T-helper 1 cell treated with Interleukin-12 subunit alpha and Interleukin-12 subunit beta and Interleukin-4 antibody, amounts not matched to agents 30 μg/mL and 1 μg/mL, for 36 hours (primary cell): ENCODE results near the gene MARCHF9.

ENCODE experiments used
- H3K27ac Mint-ChIP-seq: one replicate; pipeline ENCODE4 v1.8.0; 2021; ENCODE audit warnings: mild to moderate bottlenecking, mixed read lengths
- H3K27me3 Mint-ChIP-seq: one replicate; pipeline ENCODE4 v1.8.0; 2021; ENCODE audit warnings: low read depth, mixed read lengths
- H3K36me3 Mint-ChIP-seq: one replicate; pipeline ENCODE4 v1.8.0; 2021; ENCODE audit warnings: low read depth, mixed read lengths
- H3K4me1 Mint-ChIP-seq: one replicate; pipeline ENCODE4 v1.8.0; 2021; ENCODE audit warnings: low read depth, mixed read lengths
- H3K4me3 Mint-ChIP-seq: one replicate; pipeline ENCODE4 v1.8.0; 2021; ENCODE audit warnings: mild to moderate bottlenecking, moderate library complexity, mixed read lengths
- H3K9me3 Mint-ChIP-seq: one replicate; pipeline ENCODE4 v1.8.0; 2021; ENCODE audit warnings: mixed read lengths

Gene MARCHF9

DNA sequence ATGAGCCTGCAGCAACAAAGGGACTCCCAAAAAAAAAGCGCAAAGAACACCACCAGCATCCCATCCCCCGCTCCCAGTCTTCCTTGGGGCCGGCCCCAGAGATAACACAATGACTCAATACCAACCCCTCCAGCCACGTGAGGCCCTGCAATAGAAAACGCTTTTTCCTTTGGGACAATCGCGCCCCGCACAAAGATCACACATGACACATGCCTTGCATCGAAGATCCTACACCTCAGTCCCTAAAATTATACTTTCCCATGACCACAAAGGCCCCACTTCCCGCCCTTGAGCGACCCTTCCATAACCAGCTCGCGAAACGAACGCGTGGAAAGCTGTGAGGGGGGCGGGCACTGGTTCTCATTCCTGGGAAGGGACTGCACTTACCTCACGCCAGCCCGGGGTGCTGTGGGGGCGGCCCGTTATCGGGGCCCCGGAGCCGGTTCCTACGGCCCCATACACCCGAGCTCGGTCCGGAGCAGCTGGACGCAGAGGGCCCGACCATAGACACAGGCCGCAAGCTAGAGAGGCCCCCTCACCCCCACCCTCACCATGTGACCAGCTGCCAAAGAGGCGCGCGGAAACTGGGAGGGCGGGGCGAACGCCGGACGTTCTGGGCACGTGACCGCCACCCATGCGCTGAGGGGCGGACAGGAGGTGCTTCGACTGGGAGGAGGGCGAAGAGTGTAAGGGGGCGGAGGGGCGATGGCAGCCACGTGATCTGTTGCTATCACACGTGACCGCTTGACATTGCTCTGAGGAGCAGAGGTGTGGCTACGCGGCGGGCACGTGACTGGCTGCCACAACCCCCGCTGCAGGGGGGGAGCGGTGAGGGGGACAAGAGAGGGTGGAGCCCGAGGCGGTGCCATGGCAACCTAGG lies 2.9 kb upstream of the MARCHF9 start, which contains the start of gene CDK4:
CDK4 (minus strand) TSS at position 523 of the 880 bp plus-strand sequence. CDS start 593 bp downstream, outside the sequence.
- Mint-ChIP-seq H3K27me3 (peaks cover 3% of the 10 kb centered on the region), H3K4me3 (peak within 1 kb of the TSS; percentile 96), H3K4me1 (peaks cover 57% of the 10 kb centered on the region), H3K36me3 (peaks cover 35% of the 10 kb centered on the region), H3K9me3 (no peaks in the 10 kb centered on the region), H3K27ac (peak within 1 kb of the TSS; percentile 88)

DNA sequence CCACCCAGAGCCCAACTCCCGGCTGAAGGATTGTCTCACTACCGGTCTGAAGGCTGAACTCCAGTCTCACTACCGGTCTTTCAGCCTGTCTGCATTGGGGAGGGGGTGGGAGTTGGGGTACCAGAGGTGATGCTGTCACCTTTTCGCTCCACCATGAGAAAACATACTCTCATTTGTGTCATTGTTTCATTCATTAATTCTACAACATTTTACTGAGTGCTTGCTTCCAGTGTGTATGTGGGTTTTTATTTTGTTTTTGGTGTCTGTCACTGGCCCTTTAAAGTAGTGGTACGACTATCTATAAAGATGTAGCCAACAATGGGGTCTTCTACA lies 2.3 kb upstream of the MARCHF9 start:
- Mint-ChIP-seq H3K4me1 (peaks cover 53% of the 10 kb centered on the region), H3K36me3 (peaks cover 31% of the 10 kb centered on the region), H3K27me3 (peaks cover 3% of the 10 kb centered on the region), H3K27ac (peak overlapping the region; percentile 88), H3K4me3 (peak overlapping the region; percentile 96), H3K9me3 (no peaks in the 10 kb centered on the region)

DNA sequence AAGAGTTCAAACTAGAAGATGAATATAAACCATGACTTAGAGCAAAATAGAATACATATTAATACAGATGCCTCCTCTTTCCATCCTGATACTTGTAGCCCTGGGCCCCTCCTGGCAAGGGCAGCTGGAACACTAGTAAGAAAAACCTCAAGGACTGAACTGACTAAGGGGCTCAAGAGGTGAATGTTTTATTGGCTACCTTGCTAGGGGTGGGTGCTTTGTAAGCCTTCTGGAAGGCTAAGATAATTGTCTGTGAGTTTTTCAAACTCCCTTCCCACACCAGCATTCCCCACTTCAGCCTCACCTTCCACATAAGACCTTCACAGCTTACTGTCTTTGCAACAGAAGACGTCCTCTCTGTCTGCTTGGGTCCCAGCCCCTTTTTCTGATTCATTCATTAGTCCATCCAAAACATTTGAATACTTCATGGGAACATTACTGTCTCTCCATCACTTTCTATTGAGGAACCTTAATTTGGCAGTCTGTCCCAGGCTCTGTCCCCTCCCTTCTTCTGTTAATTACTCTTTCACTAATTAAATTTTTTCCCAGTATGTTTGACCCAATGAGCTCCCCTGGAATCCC lies 1.1 kb upstream of the MARCHF9 start:
- Mint-ChIP-seq H3K9me3 (no peaks in the 10 kb centered on the region), H3K27ac (peak overlapping the region; percentile 85), H3K36me3 (peaks cover 32% of the 10 kb centered on the region), H3K27me3 (peaks cover 3% of the 10 kb centered on the region), H3K4me3 (peak overlapping the region; percentile 92), H3K4me1 (peaks cover 57% of the 10 kb centered on the region)

DNA sequence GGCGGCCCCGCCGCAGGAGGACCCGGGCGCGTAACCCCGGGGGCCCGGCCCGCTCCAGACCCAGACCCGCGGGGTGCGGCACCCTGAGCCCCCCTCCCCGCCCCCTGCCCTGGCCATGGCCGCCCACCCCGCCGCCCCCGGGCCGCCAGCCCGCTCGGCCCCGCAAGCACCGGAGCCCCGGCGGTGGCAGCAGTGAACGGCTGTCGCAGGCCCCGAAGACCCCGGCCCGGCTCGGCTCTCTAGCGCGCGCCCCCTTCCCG lies 221 bp downstream of the MARCHF9 start:
- no peak overlapping the region for H3K4me3 Mint-ChIP-seq
- peaks cover 33% of the 10 kb centered on the region for H3K36me3 Mint-ChIP-seq
- peaks cover 61% of the 10 kb centered on the region for H3K4me1 Mint-ChIP-seq
- no peaks in the 10 kb centered on the region for H3K9me3 Mint-ChIP-seq
- H3K27ac Mint-ChIP-seq: no peak overlapping the region
- H3K27me3 Mint-ChIP-seq: peaks cover 3% of the 10 kb centered on the region

DNA sequence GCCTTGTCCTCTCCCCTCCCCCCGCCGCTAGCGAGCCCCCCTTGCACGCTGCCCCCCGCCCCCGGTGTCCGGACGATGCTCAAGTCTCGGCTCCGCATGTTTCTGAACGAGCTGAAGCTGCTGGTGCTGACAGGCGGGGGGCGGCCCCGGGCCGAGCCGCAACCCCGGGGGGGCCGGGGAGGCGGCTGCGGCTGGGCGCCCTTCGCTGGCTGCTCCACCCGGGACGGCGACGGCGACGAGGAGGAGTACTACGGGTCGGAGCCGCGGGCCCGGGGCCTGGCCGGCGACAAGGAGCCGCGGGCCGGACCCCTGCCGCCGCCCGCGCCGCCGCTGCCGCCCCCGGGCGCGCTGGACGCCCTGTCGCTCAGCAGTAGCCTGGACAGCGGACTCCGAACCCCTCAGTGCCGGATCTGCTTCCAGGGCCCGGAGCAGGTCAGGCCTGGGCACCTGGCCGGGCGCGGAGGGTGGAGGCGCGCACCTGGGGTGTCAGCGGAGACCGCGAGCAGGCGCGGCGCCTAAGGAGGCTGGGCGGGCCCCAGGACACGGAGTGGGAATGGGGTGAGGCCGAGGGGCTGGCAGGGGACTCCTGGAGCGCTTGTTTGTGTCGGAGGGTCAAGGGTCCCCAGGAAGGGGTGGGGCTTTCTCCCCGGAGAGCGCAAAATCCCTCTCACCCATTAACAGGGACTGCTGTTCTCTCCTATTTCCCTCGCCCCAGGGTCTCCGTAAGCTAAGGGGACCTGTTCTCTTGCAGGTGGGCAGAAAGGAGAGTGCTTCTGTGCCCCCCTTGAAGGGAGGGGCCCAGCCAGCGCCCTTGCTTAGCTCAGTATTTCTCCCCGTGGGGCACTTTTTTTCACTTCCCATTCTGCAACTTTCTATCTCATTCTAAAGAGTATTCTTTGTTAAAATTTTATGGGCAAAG lies 810 bp downstream of the MARCHF9 start:
- Mint-ChIP-seq H3K9me3 (no peaks in the 10 kb centered on the region), H3K4me3 (peak overlapping the region; percentile 89), H3K27ac (peak overlapping the region; percentile 75), H3K4me1 (peaks cover 56% of the 10 kb centered on the region), H3K36me3 (peaks cover 27% of the 10 kb centered on the region), H3K27me3 (peaks cover 3% of the 10 kb centered on the region)

DNA sequence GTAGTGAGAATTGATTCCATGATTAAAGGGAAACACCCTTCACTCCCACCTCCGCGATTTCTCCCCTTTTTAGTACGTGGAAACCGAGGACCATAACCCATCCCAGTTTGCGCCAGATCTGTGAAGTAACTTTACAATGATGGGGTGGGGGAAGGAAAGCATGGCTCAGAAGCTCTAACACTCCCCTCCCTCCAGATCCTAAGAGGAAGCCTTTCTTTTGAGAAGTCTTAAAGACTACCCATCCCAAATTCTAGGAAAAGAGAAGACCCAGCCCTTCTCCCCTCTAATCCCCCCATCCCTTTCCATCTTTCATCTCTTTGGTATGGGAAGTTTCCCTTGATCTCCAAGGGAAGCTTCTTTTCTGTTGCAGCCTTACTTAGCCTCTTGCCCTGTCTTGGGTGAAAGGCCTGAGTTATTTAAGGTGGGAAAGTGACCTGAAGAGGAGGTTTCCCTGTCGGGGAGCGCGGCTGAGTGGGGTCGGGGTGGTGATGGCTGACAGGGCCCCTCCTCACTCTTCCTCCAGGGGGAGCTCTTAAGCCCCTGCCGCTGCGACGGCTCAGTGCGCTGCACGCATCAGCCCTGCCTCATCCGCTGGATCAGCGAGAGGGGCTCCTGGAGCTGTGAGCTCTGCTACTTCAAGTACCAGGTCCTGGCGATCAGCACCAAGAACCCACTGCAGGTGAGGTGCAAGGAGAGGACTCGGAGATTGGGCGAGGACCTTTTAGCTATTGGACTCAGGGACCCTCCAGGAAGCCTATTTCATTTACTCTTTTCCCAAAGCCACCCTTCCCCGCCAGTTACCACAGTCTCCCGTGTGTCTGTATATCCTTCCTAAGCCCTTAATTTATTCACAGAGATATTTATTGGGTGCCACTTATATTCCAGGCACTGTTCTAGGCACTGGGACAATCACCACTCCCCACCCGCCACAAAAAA lies 1.8 kb downstream of the MARCHF9 start:
- H3K4me3 Mint-ChIP-seq: peak overlapping the region; percentile 89
- H3K36me3 Mint-ChIP-seq: peaks cover 22% of the 10 kb centered on the region
- peak overlapping the region; percentile 75 for H3K27ac Mint-ChIP-seq
- H3K27me3 Mint-ChIP-seq: peaks cover 3% of the 10 kb centered on the region
- no peaks in the 10 kb centered on the region for H3K9me3 Mint-ChIP-seq
- peaks cover 50% of the 10 kb centered on the region for H3K4me1 Mint-ChIP-seq

DNA sequence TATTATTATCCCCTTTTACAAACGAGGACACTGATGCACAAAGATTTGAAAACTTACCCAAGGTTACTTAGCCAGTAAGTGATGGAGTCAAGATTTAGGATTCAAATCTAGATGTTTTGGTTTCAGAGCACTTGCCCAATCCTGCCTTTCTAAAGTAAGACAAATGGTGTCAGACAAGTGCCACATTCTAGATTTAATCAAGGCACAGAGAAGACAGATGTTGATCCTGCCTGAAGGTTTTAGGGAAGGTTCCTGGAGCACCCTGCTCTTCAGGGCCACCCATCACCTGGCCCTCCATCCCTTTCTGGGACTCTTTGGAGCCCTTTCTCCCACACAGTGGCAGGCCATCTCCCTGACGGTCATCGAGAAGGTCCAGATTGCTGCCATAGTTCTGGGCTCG lies 2.9 kb downstream of the MARCHF9 start:
- Mint-ChIP-seq H3K9me3 (no peaks in the 10 kb centered on the region), H3K4me1 (peaks cover 41% of the 10 kb centered on the region), H3K4me3 (no peak overlapping the region), H3K36me3 (peaks cover 21% of the 10 kb centered on the region), H3K27me3 (peaks cover 3% of the 10 kb centered on the region), H3K27ac (no peak overlapping the region)

DNA sequence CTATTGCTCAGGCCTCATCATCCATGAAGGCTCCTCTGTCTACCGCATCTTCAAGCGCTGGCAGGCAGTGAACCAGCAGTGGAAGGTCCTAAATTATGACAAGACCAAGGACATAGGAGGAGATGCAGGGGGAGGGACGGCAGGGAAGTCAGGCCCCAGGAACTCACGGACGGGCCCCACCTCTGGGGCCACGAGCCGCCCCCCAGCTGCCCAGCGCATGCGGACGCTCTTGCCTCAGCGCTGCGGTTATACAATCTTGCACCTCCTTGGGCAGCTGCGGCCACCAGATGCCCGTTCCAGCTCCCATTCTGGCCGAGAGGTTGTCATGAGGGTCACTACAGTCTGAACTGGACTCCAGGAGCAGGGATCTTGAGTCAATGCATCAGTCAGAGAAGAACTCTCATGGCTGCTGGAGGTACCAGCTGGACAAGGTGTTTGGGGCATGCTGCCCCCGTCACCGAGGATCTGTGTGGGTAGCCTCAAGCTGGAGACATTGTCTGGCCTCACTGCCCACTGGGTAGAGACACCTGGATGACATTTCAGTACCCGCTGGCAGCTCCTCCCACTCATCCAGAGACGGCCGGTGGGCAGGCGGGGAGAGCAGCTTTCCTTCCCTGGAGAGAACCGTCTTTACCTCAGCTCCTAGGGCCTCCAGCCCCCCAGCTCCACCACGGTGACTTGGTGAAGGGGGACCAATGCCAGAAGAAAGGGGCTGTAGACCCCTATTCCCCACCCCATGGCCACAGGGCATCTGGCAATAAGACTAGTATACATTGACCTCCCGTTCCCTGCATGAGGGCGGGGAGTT lies 3.9 kb downstream of the MARCHF9 start:
- Mint-ChIP-seq H3K4me3 (peak overlapping the region; percentile 35), H3K9me3 (no peaks in the 10 kb centered on the region), H3K27ac (no peak overlapping the region), H3K4me1 (peaks cover 34% of the 10 kb centered on the region), H3K27me3 (peaks cover 6% of the 10 kb centered on the region), H3K36me3 (peaks cover 25% of the 10 kb centered on the region)

DNA sequence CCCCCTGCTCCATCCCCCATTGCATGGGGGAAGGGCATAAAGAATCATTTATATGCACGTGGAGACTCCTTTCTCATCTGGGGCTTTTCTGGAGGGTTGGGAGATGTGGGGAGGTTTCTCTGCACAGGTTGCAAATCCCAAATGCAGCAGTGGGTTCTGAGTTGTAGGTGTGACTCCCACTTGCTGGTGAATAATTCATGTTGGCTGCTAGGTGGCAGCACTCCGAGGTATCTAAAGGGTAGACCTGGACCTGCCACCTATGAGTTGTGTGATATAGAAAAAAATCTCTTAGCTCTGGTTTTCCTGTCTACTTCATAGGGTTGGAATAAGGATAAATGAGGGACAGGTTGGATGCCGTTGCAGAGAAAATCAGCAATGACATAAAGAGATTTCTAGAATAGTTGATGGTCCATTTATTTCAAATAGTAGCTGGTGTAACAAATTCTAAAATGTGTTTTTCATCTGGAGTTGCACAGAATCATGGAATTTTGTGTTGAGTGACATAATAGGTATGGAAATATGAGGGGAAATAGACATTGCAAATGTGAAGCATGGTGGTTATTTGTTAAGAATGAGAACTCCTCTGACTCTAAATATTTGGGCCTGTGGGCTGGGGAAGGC lies 4.6 kb downstream of the MARCHF9 start:
- H3K4me3 Mint-ChIP-seq: no peak overlapping the region
- H3K4me1 Mint-ChIP-seq: peaks cover 33% of the 10 kb centered on the region
- no peak overlapping the region for H3K27ac Mint-ChIP-seq
- peaks cover 28% of the 10 kb centered on the region for H3K36me3 Mint-ChIP-seq
- H3K27me3 Mint-ChIP-seq: peaks cover 10% of the 10 kb centered on the region
- no peaks in the 10 kb centered on the region for H3K9me3 Mint-ChIP-seq

DNA sequence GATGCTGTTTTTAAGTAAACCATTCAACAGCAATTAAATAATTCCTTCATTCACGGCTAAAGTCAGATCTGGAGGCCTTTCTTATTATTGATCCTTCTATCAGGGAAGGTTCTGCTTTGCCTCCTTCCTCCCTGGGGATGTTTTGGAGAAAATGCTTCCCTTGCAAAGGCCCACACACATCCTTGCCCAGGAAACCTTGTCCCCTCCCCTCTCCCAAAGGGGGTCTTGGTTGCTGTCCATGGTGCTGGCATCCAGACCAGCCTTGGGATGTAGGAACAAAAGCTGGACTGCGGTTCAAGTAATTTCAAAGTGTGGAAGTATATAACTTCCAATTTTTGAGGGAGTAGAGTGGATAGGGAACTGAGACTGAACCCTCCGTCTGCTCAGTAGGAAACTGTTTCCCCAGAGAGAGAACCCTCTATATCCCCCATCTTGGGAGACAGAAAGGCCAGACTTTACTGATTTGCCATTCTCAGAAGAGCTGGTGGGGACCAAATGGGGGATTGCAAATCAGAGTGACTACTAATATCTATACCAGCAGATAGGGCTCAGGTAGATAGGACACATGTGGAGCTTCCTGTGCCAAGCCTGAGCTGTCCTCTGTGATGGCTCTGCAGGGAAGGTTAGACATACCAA lies 5.6 kb downstream of the MARCHF9 start:
- Mint-ChIP-seq H3K4me1 (peaks cover 38% of the 10 kb centered on the region), H3K36me3 (peaks cover 28% of the 10 kb centered on the region), H3K27me3 (peaks cover 14% of the 10 kb centered on the region), H3K9me3 (no peaks in the 10 kb centered on the region), H3K4me3 (no peak overlapping the region), H3K27ac (no peak overlapping the region)

DNA sequence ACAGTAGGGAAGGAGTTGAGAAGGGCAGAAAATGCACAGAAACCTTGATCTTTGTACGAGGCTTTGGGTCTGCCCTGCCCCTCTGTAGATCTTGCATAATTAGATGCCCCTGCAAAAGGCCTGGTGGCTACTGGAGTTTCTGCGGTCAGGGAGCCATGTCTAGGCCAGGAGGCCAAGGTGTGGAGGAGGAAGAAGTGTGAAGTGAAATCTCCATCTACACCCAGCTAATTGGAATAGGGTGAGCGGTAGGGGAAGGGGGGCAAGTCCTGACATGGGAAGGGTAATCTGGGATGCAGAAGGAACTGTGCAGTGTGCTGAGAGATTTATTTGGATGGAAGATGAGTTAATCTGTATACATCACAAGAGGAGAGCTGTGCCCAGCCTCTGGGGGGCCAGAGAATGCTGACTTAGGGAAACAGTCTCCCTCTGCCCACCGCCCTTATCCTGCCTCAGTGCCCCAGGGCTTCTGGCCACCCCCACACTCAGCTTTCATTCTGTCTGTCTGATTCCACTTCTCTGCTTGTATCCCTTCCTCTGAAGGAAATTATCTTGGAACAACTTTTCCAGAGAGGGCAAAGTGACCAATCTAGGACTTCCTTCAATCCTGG lies 6.6 kb downstream of the MARCHF9 start:
- Mint-ChIP-seq H3K9me3 (no peaks in the 10 kb centered on the region), H3K4me1 (peaks cover 39% of the 10 kb centered on the region), H3K36me3 (peaks cover 28% of the 10 kb centered on the region), H3K27ac (no peak overlapping the region), H3K27me3 (peaks cover 17% of the 10 kb centered on the region), H3K4me3 (no peak overlapping the region)

DNA sequence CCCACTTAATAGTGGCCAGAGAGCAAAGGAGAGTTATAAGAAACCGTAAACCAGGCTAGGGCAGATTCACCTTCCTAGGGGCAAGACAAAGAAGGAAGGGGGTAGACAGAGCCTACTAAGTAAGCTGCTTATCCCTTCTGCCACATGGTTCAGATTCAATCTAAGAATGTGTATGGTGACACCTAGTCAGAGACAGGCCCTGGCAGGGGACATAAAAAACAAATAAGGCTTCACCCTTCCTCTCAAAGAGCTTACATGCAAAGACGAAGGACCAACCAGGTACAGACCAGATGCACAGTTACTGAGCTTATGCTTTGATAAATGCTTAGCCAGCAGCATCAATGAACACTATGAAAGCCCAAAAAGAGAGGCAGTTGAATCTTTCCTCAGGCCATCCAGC lies 7.6 kb downstream of the MARCHF9 start:
- H3K27me3 Mint-ChIP-seq: peaks cover 20% of the 10 kb centered on the region
- H3K4me3 Mint-ChIP-seq: no peak overlapping the region
- peaks cover 24% of the 10 kb centered on the region for H3K36me3 Mint-ChIP-seq
- peaks cover 36% of the 10 kb centered on the region for H3K4me1 Mint-ChIP-seq
- H3K27ac Mint-ChIP-seq: no peak overlapping the region
- H3K9me3 Mint-ChIP-seq: no peaks in the 10 kb centered on the region
